CD1c-positive myeloid dendritic cell (primary cell): ENCODE measurements around the gene GPR152.

Experiments used
- DNase-seq: peaks from one replicate; pipeline ENCODE4 v3.0.0-alpha.2; 2016; ENCODE audit errors: extremely low spot score

The GPR152 gene

DNA sequence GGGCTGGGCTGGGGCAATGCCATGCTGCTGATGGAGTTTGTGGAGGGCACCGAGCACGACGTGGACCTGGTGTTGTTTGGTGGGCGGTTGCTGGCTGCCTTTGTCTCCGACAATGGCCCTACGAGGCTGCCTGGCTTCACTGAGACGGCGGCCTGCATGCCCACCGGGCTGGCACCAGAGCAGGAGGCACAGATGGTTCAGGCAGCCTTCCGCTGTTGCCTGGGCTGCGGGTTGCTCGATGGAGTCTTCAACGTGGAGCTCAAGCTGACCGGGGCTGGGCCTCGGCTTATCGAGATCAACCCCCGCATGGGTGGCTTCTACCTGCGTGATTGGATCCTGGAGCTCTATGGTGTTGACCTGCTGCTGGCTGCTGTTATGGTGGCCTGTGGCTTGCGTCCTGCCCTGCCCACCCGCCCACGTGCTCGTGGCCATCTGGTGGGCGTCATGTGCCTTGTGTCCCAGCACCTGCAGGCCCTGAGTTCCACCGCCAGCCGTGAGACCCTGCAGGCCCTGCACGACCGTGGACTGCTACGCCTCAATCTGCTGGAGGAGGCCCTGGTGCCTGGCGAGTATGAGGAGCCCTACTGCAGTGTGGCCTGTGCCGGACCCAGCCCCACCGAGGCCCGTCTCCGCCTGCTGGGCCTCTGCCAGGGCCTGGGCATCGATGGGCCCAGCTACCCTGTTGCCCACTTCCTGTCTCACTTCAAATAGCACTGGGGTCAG lies 28.5 kb downstream of the GPR152 start:
- no peak for DNase-seq

DNA sequence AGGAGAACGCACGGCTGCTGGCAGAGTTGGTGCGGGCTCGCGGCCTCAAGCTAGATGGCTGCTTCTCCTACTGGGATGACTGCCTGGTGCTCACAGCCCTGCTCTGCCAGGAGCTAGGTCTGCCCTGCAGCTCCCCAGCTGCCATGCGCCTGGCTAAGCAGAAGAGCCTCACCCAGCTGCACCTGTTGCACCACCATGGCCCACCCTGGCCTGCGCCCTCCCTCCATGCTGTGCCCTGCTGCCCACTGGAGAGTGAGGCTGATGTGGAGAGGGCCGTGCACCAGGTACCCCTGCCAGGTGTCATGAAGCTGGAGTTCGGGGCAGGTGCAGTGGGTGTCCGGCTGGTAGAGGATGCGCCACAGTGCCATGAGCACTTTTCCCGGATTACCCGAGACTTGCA lies 29.1 kb downstream of the GPR152 start:
- DNase-seq, result no peak

DNA sequence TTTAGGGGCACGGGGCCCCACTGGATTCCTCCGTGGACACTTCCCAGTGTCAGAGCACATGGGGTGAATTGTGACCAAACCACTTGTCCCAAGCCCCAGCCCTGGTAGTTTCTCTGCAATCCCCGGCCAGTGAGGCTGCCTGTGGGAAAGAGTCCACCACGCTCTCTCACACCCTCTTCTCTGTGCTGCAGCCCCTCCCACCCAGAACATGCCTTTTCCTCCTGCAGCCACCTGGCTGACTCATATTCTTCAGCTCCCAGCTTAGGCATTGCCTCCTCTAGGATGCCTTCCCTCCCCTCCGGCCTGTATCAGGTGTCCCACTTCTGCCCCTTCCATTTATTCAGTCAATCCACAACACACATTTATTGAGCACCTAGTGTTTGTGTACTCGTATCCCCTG lies 29.6 kb downstream of the GPR152 start:
- DNase-seq, result no peak

DNA sequence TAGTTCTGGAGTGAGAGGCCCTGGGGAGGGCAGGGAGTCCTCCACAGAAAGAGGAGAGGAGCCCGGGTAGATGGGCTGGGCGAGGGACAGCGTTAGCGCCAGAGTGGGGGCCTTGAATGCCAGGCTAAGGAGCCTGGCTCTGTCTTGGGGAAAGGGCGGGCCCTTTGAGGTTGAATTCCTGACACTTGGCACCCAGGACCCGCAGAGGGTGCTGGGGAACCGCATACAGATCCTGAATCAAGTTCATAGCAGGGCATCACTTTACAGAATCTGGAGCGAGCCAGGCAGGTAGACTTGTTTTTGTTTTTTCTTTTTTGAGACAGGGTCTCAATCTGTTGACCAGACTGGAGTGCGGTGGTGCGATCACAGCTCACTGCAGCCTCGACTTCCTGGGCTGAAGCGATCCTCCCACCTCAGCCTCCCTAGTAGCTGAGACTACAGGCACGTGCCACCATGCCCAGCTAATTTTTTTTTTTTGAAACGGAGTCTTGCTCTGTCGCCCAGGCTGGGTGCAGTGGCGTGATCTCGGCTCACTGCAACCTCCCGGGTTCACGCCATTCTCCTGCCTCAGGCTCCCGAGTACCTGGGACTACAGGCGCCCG lies 31.0 kb downstream of the GPR152 start:
- DNase-seq, result no peak

DNA sequence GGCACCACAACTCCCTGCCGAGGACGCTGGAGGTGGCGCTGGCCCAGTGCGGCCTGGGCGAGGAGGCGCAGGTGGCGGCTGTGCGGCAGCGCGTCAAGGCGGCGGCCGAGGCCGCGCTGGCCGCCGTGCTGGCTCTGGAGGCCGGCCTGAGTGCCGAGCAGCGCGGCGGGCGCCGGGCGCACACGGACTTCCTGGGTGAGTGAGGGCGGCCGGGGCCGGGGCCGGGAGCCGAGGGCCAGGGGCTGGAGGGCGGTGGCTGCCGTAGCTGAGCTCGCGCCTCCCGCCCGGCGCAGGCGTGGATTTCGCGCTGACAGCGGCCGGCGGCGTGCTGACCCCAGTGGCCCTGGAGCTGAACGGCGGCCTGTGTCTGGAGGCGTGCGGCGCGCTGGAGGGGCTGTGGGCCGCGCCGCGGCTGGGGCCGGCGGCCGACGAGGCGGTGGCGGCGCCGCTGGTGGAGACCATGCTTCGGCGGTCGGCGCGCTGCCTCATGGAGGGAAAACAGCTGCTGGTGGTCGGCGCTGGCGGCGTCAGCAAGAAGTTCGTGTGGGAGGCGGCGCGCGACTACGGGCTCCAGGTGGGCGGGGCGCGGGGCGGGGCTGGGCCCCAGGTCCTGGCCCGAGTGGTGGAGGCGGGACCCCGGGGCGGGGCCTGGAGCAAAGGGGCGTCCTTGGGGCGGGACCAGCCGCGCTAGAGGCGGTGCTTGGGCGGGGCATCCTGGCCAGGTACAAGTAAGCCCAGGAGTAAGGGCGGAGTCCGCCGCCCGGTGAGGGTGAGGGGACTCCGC lies 31.7 kb downstream of the GPR152 start:
- DNase-seq, result peak; percentile 96

DNA sequence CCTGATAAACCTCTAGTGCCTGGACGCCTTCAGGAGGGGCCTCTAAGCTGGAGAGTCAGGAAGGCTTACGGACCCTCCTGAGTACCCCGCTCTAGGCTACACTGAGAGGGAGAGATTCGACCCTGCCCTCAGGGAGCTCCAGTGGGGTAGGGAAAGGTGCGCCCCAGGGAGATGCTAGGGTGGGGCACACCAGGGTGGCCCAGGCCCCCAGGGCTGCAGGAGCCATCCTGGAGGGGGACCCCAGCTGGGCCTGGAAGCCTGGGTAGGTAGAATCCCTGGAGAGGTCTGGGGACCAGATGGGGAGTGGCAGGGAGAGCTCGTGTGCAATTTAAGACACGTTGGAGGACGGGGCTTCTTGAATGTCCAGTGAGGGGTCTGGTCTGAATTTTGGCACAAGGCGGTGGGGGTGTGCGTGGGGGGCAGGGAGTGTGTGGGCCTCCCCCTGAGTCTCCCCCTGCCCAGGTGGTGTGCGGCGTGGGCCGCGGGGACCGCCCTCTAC lies 32.3 kb downstream of the GPR152 start:
- DNase-seq, result no peak

DNA sequence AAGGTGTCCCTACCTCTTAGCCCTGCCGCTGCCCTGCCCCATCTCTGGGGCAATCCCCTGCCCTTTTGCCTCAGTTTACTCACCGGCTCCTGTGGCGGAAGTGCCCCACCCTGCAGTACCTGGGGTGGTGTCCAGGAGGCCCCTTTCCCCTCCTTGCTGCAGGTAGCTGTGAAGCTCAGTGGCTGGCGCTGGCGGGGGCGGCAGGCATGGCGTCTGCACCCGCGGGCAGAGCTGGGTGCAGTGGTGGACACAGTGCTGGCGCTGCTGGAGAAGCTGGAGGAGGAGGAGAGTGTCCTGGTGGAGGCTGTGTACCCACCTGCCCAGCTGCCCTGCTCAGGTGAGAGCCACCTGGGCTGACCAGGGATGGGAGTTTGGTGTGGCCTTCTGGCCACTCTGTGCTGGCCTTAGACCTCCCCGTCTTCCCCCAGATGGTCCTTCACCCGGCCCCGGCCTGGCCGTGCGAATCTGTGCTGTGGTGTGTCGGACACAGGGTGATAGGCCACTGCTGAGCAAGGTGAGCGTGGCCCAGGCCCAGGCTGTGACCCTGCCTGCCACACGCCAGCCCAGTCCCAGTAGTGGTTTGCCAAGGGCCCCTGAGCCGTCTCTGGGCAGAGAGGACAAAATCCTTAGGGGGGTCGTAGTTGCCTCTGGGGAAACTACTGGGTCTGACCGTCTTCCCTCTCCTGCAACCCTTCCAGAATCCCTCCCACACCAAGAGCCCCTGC lies 33.0 kb downstream of the GPR152 start:
- DNase-seq, result no peak

DNA sequence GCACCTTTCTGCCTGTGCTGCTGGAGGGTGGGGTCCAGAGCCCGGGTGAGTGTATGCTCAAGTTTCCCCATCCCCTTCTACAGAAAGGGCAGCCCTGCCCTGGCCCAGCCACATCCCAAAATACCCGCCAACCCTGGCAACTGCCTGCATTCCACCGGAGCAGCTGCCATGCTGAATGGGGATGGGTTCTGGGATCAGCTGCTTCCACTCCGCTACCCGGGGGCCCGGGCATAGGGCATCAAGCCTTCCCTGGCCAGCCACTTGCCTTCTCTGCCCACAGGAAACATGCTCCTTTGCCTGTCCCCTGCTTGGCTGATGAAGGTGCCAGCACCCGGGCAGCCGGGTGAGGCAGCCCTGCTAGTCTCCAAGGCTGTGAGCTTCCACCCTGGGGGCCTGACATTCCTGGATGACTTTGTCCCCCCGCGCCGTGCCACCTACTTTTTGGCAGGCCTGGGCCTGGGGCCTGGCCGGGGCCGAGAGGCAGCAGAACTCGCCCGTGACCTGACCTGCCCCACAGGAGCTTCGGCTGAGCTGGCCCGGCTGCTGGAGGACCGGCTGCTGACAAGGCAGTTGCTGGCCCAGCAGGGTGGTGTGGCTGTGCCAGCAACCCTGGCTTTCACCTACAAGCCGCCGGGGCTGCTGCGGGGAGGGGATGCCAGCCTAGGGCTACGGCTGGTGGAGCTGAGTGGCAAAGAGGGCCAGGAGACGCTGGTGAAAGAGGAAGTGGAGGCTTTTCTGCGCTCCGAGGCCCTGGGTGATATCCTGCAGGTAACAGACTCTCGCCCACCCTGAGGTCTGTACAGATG lies 33.9 kb downstream of the GPR152 start:
- DNase-seq, result peak; percentile 36

DNA sequence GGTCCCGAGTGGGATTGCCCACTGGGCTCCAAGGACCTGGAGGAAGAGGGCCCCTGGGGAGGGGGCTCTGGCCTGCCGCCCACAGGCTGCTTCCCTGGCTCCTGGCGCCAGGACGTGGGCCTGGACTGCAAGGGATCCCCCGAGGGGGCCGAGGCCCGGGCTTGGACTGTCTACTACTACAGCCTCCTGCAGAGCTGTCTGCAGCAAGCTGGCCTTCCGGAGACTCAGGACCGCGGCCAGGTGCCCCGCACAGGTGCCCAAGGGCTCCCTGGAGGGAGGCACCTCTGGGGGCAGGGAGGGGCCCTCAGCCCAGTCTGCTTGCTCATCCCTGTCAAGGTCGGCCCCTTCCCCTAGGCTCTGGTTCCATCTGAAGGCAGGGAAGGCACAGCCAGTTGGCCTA lies 35.1 kb downstream of the GPR152 start:
- DNase-seq, result no peak

DNA sequence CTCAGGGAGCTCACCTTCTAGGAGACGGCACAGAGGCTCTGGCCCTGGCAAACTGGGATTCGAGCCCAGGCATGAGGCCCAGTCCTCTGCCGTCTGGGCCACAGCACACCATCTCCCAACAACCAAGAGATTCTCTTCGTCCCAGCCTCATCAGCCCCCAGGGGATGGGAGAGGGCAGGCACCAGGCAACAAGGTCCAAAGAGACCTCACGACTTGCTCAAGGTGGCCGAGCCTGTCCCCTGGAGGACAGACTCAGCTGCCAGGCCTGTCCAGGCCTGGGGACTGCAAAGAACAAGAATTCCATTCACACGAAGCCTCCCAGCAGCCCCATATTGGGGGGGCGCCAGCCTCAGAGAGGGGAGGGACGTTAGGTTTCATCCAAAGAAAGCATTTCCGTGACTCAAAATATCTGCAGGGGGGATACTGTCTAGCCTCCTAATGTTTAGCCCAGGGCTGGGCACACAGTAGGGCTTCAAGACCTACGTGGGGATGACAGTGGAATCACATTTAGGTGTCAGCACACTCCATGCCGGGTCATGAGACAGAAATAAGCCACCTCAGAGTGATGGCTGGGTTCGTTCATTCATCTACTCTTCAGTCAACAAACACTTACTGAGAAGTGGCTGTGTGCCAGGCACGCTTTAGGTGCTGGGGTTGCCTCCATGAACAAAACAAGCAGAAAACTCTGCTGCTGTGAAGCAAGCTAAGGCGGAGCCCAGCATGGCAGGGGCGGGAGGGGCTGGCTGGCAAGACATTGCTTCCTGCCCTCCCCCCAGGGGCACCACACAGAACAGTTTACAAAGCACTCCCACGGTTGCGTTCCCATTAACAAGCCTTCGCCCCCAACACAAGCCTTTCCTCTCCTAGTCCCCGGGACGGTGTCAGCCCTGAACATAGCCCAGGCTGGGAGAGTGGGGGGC lies 35.9 kb downstream of the GPR152 start:
- peak; percentile 70 for DNase-seq

DNA sequence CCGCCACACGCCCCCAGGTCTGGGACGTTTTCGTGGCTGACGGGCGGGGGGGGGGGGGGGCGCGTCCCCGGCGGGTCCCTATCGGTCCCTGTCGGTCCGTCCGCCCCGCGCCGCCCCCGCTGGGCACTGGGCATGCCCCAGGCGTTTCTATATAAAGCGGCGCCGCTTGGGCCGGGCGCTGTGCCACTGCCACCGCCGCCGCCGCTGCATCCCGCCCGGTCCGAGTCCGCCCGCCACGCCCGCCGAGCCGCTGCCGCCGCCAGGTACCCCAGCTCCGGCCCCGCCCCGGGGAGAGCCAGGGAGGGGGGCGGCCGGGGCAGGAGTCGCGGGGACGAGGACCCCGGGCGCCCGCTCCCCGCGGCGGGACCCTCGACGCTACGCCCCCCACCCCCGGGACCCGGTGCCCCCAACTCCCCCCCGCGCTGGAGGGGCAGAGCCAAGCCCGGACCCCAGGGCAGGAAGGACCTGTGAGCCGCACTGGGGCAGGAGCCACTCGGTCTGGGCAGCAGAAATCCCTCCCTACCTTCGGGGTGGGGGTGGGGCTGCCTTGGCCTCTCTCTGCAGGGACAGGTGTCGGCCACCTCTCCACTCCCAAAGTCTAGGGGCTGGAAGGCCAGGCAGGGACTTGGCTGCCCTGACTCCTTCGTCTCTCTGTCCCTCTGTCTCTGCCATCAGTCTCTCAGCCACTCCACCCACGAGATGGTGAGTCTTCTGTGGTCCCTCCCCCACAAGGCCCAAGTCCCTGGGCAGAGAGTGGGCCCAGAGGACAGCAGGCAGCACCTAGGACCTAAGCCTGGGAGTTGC lies 36.8 kb downstream of the GPR152 start, which contains the start of gene CARNS1:
CARNS1 (plus strand) TSS at position 178 of the 804 bp plus-strand sequence; CDS start at position 700, 522 bp downstream.
- no peak for DNase-seq

DNA sequence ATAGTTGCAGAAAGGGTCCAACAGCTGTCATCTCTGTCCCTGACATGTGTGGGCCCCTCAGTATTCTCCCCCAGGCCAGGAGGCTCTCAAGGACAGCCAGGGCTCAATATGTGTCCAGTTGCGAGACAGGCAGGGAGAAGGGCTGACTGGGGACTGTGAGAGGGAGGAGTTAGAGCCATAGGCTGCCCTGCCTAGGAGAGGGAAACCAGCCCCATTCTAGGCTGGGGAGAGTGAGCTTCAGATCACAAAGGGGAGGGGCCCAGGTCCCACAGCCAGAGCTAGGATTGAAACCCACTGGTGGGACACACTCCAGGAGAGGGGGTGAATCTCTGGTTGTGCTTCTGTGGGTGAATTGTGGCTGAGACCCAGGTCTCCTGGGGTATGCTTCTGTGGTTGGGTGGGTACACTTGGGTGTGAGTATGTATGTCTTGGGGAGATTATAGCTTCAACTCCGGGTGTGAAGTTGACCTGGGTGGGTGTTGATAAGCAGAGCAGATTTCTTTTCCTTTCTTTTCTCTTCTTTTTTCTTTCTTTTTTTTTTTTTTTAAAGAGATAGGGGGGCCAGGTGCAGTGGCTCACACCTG lies 39.2 kb downstream of the GPR152 start:
- no peak for DNase-seq

DNA sequence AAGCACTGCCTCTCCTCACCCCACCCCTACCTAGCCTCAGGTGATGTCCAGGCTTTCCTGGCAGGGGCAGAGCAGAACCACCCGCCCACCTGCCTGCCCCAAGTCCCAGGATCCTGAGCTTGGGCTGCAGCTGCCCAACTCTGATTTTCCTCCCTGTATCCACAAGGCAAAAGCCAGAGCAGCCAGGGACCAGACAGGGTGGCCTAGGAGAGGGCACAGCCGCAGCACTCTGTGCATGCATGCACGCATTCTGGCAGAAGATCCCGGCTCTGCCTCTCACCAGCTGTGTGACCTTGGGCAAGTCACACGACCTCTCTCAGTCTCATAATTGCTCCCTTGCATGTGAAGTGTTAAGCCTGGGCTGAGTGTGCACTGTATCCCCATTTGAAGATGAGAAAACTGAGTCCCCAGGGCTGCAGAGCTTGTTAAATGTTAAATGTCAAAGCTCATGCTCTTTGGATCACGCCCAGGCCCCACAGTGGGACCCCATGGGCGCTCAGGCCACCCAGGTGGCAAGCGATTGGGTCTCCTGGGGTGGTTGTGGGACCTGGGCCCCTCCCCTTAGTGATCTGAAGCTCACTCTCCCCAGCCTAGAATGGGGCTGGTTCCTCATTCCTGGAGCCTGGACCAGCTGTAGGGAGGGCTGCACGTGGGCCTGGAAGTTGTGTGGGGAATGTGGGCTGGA lies 39.9 kb downstream of the GPR152 start:
- DNase-seq, result peak; percentile 46

DNA sequence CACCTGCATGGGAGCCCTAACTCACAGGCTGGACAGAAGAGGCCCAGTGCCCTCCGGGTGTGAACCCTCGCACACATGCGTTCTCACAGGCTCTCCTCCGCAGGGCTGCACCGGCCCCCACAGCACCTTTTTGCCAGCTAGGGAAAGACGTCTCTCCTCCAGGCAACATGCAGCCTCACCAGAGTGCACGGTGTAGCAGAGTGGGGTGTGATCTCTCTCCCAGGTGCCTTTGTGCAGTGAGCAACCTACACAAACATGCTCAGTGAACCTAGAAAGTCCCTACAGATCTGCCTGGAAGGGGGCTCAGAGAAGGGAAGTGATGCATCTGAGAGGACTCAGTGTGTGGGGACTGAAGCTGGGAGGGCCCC lies 40.8 kb downstream of the GPR152 start:
- DNase-seq, result no peak

DNA sequence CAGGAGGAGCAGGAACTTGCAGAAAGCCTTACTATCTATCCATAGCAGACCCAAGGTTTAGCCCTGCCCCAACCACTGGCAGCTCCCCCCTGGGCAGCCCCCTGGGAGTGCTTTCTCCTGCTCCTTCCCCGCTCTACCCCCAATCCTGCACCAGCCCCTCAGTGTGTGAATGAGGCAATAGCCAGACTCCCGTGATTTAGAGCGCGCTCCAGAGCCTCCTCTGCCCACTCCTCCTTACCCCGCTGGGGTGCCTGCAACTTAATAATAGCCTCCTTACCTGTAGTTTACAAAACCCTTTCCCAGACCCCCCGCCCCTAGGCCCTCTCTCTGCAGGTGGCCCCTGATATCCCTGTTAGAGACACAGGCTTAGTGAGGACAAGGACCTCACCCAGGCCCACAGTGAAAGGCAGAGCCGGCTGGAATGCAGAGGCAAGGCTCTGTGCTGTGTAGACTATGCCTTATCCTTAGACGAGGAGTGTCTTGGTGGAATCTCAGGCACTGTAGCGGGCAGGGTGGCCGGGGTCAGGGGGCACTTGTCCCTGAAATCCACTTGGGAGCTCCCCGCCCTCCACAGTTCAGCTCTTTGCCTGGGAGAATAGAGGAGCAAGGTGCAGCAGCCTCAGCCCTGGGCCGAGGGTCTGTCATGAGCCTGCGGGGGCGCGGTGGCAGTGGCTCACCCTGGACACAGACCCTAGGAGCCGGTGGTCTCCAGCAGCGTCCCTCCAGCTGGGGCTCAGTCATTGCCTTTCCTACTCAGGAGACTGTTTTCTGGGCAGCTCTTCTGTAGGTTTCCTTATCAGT lies 41.3 kb downstream of the GPR152 start:
- no peak for DNase-seq

DNA sequence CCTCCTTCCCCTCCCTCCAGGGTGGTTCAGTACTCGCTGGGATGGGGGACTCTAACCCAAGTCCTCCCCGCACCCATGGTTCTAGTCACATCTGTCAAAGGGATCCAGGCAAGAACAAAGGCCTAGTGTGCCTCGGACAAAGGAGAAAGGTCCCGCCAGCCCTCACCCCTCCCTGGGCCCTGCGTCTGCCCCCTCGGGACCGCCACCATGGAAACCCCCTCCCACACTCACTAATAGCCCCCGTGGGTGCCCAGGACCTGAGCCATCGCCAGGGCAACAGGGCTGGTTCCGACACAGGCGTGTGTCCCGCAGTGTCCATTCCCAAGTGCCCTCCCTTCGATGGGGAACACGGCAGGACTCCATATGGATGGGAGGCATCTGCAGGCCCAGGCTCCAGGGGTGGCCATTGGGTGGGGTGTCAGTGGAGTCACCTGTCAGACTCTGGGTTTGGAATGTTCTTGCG lies 42.1 kb downstream of the GPR152 start:
- DNase-seq, result no peak

DNA sequence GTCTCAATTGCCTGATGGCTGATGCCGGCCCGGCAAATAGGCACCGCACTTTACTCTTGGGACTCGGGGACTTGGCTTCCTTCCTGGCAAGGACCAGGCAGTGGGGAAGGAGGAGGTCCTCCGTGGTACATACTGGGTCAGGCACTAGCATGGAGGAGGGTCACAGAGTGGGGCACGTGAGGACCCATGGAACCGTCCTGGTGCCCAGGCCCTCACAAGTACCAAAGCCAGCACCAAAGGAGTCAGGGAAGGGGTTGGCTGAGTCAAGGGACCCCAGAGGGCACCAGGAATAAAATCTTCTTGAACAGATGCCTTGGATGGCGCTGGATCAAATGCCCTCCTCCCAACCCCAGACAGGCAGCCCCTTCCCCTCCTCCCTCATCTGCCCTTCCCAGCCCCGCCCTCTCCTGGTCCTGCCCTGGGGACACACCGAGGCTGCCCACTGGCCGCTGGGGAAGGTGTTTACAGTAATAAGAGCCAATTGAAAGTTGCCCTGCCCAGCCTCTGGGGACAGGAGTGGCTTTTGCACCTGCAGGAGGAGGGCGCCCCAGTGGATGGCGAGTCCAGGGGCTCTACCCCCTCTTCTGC lies 42.7 kb downstream of the GPR152 start:
- no peak for DNase-seq
